ENCODE data around the gene GRIK3. TPM values are rescaled to one million over a fixed set of nuclear protein-coding genes. Genes with fewer than 3 reads are reported as not detected.

Gene GRIK3
- total RNA-seq, 1 donor from 2014 or later, result 30.2 TPM

DNA sequence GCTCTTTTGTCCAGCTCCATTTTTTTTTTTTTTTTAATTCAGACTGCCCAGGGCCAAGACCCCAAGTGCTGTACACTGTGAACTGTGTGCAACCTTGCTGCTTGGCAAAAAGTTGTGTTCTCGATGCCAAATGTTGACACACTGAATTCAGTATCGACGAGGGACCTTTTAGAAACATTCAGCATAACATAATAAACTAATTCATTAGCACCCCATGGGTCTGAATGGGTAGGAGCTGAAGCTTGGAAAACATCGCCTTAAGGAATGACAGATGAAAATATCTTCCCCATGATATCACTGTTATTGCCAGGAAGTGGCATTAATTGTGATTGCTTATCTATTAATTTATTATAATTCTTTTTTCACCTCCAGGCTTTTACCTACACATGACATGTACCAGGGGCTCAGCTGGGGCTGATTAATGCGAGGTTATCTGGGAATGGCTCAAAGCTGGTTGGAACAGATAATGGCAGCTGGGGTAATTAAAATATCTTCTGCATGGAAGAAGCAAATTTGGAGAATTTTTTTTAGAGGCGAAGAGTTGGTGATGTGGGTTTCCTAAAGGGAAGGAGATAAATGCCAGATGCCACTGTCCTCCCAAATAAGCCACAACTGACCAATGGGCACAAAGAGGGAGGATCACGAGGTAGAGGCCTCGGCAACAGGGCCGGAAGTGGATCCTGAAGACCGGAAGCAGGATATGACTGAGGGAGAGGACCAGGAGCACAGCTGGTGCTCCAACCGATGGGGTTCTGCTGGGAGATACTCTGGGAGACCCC, 169.3 kb downstream of the GRIK3 start:
- FAIRE-seq, result no peak
- no peak for DNase-seq (ENCODE audit: low spot score in 2 of 2)

DNA sequence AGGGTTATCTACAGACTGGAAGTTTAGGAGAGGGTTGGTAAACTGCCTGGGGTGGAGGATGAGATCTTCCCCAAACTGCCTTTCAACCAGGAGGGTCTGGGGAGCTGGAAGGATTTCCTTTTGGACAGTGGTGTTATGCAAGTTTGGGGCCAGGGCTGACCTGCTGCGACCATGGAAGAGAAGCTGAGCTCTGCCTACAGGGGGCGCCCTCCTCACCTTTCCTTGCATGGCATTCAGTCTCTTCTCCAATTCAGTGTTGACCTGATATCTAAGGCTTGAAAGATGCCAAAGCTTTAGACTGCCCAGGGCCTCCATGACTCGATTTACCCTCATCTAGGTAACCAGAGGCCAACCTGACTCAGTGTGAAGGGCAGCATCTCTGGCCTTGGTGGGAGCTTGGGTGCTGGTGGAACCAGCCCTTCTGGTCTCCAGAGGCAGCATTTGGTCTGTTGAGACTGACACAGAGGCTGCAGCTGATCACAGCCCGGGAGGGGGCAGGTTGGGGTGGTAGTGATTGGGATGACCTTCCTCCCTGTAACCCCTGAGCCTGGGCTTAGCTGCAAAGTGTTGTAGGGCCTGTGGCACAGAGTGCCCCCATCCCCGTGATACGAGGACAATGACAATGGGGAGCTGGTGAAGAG, 170.0 kb downstream of the GRIK3 start:
- FAIRE-seq (no peak), DNase-seq (ENCODE audit: low spot score in 2 of 2) (no peak)

DNA sequence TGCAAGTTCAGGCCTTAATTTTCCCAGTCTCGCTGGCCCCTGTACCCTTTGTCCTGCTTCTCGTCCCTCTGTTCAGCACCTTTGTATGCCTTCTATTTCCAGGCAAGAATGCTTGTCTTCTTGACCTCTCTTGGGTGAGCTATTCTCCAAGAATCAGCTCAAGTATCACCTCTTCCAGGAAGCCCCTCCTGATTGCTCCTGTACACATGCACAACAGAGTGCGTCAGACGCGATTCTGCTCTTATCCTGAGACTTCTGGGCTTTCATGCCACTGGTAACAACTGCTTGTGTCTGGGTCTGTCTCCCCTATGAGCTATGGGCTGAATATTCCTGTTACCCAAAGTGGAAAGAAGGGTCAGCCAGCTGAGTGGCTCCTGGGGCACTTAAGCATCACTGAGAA, 170.8 kb downstream of the GRIK3 start:
- DNase-seq (ENCODE audit: low spot score in 2 of 2) (no peak), FAIRE-seq (no peak)

DNA sequence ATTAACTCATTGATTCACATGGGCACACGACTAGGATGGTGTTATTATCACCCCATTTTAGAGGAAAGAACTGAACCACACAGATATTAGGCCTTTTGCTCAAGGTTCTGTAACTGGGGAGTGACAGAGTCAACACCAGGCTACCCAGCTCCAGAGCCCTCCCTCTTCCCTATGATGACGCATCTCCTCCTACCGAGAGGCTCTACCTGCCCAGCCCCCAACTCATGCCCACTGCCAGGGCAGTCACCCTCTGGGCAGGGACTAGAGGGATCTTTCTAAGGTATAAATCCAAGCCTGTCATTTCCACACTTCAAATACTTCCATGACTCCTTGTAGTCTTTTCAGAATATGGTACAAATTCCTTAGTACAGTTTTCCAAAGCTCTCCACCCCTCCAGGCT, 171.3 kb downstream of the GRIK3 start:
- DNase-seq (ENCODE audit: low spot score in 2 of 2) (no peak), FAIRE-seq (no peak)

DNA sequence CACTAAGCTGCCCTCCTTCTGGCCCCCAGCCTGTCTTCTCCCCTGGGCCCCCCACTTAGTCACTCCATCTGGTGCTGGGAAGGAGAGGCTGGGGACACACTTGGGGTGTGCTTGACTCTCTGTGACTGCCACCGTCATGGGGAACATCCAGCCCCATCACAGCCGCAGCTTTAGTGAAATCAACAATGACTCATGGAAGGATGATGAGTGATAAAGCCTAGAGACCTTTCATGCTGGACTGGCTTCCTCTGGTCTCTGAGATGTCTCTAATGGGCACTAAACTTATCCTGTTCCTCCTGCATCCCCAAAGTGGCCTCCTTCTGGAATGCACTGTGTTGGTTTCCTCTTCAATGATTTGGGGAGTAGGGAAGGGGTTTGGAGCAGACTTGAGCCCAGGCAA, 172.9 kb downstream of the GRIK3 start:
- DNase-seq (ENCODE audit: low spot score in 2 of 2), result no peak
- FAIRE-seq, result no peak

DNA sequence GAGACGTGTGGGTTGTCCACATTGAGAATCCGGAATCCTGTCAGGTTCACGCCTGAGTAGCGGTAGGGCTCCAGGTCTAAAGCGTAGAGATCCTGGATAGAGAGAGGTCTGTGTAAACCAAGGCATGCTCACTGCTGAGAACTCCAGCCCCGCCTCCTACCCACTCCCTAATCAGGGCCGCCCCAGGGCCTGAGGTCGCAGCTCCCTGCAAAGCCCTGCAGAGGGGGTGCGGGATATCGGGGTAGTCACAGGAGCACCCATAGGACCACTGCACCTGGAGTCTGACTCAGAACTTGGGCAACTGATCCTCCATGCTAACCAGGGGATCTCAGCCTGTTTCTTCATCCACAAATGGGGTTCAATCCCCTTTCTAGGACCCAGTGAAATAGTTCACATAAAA, 174.4 kb downstream of the GRIK3 start:
- FAIRE-seq (no peak), DNase-seq (ENCODE audit: low spot score in 2 of 2) (no peak)

DNA sequence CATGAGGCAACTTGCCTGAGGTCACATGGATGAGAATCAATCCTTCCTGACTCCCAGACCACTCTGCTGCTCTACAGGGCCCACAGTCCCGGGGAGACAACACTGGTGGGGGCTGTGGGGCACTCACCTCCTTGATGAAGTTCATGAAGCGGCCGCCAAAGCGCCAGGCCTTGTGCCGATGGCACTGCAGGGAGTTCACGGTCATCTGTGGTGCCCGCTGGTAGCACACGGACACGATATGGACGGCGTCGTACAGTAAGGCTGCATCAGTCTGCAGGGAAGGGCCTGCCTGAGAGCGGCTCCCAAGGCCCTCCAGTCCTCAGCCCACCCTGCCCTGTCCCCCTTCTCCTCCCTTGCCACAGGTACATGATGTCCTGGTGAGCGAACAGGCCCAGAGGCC, 175.3 kb downstream of the GRIK3 start:
- FAIRE-seq, result no peak
- no peak for DNase-seq (ENCODE audit: low spot score in 2 of 2)

DNA sequence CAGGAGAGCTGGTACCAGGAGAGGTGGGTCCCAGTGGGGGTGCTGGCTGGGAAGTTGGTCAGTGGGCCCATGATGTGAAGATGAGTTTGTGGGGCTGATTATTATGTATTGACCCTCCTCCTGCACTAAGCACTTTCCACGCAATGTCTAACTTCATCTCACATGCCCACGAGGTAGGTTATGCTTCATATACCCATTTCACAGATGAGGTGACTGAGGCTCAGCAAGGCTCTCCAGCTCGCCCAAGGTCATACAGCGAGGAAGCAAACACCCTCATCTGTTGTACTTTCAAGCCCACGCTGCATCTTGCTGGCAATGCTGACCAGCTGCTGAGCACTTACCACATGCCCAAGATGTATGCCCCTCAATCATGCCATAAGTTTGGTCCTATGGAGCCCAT, 175.8 kb downstream of the GRIK3 start:
- FAIRE-seq (no peak), DNase-seq (ENCODE audit: low spot score in 2 of 2) (no peak)

DNA sequence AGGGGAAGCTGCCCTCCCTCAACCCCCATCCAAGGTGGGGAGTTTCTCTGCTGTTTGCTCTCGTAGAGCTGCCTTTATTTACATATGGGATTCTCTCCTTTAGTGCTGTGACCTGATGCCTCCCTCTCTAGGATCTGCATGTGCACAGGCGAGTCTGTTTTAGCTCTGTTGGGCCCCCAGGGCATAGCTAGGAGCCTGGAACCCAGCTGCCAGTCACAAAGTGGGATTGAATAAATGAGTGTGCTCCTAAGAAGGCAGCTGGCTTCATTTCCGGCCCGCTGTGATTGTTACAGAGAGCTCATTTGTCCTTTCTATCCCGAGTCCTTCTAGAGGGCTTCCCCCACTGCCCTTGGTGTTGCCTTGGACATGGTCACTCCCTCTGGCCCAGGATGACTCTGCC, 176.6 kb downstream of the GRIK3 start:
- no peak for DNase-seq (ENCODE audit: low spot score in 2 of 2)
- FAIRE-seq, result no peak

DNA sequence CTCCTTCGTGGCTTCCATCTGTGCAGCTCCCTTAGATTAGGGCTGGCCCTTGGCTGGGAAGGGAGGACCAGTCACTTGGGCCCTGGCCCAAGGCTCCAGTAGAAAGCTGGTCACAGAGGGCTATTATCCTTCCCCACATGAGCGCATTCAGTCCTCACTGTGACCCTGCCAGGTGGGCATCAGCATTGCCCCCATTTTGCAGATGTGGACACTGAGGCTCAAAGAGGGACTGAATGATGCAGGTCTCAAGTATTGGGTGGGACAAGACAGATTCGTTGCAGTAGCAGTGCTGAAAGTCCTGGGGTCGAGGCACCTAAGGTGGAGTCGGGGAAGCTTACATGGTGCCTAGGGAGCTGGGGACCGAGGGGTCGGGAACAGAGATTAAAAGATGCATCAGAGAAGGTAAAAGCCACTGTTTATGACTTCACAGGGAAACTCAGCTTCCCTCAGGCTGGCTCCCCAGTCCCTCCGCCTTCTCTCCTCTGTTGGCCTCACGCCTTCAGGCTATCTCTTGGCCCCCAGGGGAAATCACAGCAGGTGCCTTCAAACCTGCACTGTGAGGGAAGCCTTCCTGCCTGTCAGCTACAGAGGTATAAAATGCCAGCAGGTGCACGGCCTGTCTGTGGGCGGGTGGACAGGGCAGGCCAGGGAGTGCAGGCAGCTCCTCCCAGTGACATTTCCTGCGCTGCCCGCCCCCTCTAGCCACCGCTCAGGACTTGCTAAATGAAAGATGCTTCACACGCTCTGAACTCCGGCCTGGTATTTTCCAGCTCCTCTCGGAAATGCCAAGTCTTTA, 178.4 kb downstream of the GRIK3 start:
- FAIRE-seq (no peak), DNase-seq (ENCODE audit: low spot score in 2 of 2) (no peak)

DNA sequence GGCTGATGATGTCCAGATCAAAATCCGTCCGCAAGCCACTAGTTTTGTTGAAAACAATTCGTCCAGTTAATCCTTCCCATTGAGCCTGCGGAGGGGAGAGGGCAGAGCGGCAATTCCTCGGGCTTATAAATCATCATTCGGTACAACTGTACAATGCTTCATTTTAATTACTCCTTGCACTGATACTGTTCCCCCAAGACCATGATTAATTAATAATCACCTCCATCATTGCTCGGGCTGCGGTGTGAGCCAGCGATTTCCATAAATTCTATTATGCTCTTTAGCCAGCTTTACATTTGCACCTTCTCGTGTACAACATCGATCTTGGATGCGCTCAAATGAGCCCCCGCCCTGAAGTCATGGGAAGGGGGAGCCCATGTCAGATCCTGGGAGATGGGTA, 180.7 kb downstream of the GRIK3 start:
- FAIRE-seq, result no peak
- DNase-seq (ENCODE audit: low spot score in 2 of 2), result no peak

DNA sequence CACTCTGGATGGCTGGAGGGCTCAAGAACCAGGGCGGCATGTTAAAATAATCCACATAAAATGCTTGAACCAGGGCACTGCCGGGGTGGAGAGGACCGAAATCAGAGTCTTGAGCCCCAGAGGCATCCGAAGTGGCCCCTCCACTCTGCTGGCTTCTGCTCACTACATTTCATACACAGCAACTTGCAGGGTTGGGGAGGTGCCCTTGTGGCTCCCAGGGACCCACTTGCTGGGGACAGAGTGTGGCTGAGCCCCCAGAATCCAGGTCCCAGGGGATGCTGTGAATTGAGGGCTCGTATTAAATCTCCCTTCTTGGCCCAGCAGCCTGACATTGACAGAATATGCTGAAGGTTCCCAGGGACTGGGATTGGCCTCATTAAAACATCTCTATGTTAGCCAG, 181.7 kb downstream of the GRIK3 start:
- FAIRE-seq (no peak), DNase-seq (ENCODE audit: low spot score in 2 of 2) (no peak)

DNA sequence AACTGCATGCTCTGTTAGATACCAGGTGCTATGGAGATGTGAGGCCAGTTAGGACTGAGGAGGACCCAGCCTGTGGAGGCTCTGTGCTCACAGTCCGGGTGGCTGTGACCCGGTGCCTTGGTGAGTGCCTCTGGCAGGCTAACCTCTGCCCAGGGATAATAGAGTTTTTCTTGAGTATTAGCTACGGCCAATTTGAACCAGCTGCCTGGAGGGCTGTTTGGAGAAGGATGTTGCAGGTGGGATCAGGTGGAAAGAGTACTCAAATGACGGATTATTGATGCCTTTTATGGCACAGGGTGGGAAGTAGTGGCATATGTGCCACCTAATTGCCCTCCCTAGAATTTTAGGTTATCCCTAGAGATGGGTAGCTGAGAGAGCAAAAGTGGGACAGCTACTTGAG, 182.7 kb downstream of the GRIK3 start:
- DNase-seq (ENCODE audit: low spot score in 2 of 2), result no peak
- FAIRE-seq, result no peak

DNA sequence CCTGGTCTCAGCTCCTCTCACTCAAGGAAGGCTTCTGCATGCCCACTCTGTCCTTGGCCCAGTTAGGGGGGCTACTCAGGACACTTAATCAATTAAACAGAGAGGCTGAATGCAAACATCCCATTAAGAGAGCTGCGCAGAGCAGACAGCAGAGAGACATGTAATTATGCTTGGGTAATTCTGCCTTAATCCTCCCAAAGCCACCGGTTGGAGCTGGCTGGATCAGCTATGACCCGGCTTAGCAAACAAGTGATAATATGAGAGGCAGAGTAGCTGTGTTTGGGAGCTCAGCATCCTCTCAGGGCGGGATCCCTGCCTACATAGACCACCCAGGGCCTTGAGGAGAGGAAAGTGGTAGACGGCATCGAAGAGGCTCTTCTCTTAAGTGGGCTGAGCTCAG, 183.2 kb downstream of the GRIK3 start:
- DNase-seq (ENCODE audit: low spot score in 2 of 2), result no peak
- FAIRE-seq, result no peak

DNA sequence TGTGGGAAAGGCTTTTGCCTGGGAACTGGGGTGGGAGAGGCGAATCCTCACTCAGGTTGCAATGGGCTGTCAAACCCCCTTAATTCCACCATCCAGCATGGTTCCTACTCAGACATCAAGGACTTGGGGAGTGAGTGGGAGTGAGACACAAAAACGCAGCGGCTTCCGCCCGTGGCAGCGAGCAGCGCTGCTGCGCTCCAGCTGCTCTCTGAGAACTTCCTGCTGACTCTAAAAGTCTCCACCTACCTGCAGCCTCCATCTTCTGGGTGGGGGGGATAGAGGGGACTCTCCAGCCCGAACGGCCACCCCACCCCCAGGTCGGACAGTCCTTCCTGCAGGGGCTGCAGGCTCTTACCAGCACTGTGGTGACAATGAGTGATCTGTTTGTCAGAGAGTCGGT, 184.4 kb downstream of the GRIK3 start:
- FAIRE-seq, result no peak
- no peak for DNase-seq (ENCODE audit: low spot score in 2 of 2)

DNA sequence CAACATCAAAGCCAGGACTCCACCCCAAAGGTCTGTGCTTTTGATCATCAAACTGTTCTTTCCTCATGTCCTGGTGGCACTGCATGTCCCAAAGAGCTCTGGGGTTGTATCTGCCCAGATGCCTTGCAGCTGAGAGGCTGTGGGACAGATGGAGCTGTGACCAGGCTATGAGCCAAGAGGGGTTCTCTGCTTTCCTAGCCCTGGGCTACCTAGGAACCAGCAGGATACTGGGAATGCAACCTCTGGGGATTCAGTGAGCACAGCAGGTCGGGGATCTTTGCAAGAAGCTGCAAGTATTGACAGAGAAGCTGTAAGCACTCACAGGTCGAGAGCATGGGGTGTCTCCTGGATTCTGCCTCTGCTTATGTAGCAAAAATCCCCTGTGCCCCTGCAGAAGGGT, 186.6 kb downstream of the GRIK3 start:
- DNase-seq (ENCODE audit: low spot score in 2 of 2) (no peak), FAIRE-seq (no peak)

DNA sequence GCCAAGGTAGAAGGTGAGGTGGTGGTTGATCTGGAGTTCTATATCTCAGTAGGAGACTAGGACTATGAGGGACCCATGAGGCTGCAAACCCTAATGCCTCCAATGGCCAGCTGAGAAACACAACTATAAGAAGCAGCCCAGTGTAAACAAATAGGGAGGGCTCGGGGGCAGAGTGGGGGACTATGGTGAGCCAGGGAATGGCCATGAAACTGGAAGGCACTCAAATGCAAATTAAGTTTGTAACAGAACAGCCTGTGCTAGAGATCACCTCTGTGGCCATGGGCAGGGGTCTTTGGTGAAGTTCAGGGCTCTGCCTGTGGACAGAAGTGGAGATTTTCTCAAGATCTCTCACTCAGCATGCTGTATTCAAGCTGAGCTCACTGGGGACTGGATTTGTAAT, 187.1 kb downstream of the GRIK3 start:
- no peak for DNase-seq (ENCODE audit: low spot score in 2 of 2)
- FAIRE-seq, result no peak

DNA sequence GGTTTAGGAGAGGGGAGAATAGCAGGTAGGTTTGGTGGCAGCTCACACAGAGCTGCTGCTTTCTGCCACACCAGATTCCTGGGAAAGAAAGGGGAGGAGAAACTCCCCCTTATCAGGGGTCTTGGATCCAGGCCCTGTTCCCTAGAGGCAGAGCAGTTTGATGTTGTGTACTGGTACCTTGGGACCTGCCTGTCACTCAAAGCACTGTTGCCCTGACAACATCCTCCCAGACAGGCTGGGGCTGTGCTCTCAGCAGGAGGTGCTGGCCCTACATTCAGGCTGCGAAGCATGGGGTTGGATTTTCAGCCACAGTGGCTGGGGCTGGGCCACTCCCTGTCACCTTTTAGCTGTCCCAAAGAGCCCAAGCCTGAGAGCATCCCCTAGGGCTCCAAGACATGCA, 188.0 kb downstream of the GRIK3 start:
- FAIRE-seq (no peak), DNase-seq (ENCODE audit: low spot score in 2 of 2) (no peak)

DNA sequence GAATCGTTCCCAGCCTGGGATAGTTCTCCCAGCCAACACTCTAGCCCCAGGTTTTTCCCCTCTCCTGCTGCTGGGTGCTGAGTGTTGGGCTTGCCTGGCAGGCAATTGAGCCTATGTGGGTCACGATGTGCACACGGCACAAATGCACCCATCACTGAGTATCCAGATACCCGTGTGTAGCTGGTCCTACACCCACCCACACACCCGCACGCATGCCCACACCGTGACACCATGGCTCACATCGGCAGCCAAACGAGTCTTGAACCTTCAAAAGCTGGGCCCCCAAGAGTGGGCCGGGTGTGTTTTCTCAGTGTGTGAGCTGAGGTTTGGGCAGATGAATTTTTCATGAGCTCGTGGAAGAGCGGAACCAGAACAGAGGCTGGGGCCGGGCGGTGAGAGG, 188.5 kb downstream of the GRIK3 start:
- DNase-seq (ENCODE audit: low spot score in 2 of 2) (peak in 1 of 2 donors; percentile 45), FAIRE-seq (no peak)

DNA sequence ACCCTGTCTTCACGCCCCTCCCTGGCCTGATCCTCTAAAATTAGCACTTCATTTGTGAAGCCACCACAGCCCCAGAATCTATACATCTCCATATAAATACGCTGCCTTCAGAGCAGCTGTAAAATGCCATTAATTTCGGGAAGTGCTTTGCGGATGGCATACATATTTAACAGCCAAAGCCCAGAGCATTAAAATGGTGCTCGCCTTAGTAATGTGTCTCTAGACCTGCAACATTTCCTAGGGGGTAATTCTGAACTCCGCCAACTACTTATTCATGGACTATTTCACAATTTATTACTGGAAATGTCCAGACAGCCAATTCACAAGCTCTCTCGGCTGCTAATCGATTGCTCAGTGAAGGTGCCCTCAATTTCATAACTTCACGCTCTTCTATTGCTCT, 189.4 kb downstream of the GRIK3 start:
- DNase-seq (ENCODE audit: low spot score in 2 of 2) (no peak), FAIRE-seq (no peak)

DNA sequence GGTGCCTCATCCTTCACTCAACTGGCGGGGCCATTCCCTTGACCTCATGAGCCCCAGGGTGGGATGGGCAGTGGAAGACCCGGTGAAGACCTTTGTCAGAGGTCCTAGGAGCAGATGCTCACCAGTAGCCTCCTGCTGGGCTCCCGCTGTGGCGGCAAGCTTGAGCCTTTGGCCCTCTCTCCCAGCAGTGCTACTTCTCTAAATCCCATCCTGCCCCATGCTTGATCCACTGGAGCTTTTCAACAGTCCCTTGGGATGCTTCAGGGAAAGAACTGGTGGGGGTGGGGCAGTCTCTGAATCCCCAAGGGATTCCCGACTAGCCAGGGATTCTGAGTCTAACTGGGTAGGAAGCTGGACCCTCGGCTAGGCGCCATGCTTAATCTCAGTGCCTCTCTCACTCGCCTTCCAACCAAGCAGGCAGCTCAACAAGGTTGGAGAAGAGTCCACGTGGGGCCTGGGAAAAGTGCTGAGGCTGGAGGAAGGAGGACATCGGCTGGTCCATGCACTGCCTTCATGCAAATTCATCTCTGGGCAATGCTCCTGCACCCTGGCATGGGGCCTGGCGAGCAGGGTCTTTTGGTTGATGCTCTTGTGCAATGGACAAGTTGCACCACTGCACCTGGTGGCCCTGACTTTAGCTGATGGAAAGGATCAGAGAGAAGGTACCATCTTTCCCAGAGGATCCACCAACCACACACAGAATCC, 190.3 kb downstream of the GRIK3 start:
- DNase-seq (ENCODE audit: low spot score in 2 of 2) (no peak), FAIRE-seq (no peak)
